ENCODE data around the gene RETREG3.
"Not testable (repeated sequence)": the region's sequence is repeated elsewhere in the genome, so short reads cannot be mapped to it uniquely, and the experiment has no call there.

Gene RETREG3

GRCh38 chr17:42647778-42648177 is 38.6 kb upstream of the RETREG3 start:
- TF ChIP-seq, protein P1, sequence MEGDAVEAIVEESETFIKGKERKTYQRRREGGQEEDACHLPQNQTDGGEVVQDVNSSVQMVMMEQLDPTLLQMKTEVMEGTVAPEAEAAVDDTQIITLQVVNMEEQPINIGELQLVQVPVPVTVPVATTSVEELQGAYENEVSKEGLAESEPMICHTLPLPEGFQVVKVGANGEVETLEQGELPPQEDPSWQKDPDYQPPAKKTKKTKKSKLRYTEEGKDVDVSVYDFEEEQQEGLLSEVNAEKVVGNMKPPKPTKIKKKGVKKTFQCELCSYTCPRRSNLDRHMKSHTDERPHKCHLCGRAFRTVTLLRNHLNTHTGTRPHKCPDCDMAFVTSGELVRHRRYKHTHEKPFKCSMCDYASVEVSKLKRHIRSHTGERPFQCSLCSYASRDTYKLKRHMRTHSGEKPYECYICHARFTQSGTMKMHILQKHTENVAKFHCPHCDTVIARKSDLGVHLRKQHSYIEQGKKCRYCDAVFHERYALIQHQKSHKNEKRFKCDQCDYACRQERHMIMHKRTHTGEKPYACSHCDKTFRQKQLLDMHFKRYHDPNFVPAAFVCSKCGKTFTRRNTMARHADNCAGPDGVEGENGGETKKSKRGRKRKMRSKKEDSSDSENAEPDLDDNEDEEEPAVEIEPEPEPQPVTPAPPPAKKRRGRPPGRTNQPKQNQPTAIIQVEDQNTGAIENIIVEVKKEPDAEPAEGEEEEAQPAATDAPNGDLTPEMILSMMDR (IDR thresholded peaks at IDR 0.05; ENCODE audit: control insufficient read depth, insufficient read depth, low read depth, low read length, missing control alignments), result no peak
- no peak for DNase-seq (ENCODE audit: low read depth)
- H3K4me3 ChIP-seq (ENCODE audit: control insufficient read depth, low read depth, low read length), result no peak overlapping the region

DNA sequence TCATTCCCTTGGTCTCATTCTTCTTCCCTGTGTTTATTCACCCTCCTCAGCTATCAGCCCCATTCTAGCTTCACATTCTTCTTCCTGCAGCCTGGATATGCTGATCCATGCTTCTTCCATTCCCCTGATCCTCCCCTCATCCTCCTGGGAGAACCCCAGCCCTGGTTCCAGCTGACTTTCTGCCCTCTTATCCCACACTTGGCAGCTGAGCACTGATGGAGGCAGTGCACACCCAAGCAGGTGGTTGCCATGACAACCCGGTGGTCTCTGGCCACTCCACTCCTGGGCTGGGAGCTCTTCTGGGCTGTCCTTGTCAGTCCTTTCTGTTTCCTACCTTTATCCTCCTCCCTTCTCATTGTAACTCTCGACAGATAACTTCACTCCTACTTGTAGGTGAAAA is 33.2 kb upstream of the RETREG3 start:
- TF ChIP-seq, protein P1 (IDR thresholded peaks at IDR 0.05; ENCODE audit: control insufficient read depth, insufficient read depth, low read depth, low read length, missing control alignments), result no peak
- H3K4me3 ChIP-seq (ENCODE audit: control insufficient read depth, low read depth, low read length), result no peak overlapping the region
- DNase-seq (ENCODE audit: low read depth), result no peak

DNA sequence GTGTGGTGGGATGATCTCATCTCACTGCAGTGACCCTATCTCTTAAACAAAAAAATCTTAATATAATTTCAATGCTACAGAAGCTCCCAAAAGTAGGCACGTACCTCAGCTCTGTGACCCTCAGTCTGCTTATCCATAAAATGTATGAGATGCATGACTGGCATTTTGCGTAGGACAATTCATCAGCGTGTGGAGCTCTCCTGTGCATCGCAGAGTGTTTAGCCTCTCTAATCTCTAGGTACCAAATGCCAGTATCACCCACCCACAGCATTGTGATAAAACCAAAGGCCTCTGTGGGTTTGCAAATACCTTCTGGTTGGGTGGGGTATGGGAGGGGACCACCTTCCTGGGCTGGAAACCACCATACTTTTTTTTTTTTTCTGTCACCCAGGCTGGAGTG is 30.9 kb upstream of the RETREG3 start:
- TF ChIP-seq, protein P1 (IDR thresholded peaks at IDR 0.05; ENCODE audit: control insufficient read depth, insufficient read depth, low read depth, low read length, missing control alignments), result no peak
- no peak for DNase-seq (ENCODE audit: low read depth)
- no peak overlapping the region for H3K4me3 ChIP-seq (ENCODE audit: control insufficient read depth, low read depth, low read length)

GRCh38 chr17:42639525-42640113 is 30.4 kb upstream of the RETREG3 start:
- no peak for DNase-seq (ENCODE audit: low read depth)
- TF ChIP-seq, protein P1 (IDR thresholded peaks at IDR 0.05; ENCODE audit: control insufficient read depth, insufficient read depth, low read depth, low read length, missing control alignments), result no peak

DNA sequence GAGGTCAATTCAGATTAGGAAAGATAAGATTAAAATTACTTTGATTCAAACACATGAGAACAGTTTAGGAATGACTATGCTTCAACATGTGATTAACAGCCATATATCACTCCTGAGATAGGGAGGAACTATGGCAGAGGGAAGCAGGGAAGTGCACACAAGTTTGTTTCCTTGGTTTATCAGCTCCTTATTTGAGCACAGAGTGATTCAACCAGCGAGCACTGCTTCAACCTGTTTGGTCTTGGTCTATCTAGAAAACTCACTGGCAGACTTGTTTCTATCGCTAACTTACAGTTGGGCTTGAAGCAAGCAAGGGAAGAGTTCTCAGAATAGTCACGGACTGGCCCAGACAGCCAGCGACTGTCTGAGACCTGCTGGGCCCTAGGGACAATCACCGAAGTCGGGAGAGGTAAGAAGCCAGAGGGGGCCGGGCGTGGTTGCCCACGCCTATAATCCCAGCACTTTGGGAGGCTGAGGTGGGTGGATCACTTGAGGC is 23.8 kb upstream of the RETREG3 start:
- H3K4me3 ChIP-seq (ENCODE audit: control insufficient read depth, low read depth, low read length), result no peak overlapping the region
- TF ChIP-seq, protein P1 (IDR thresholded peaks at IDR 0.05; ENCODE audit: control insufficient read depth, insufficient read depth, low read depth, low read length, missing control alignments), result no peak
- no peak for DNase-seq (ENCODE audit: low read depth)

More at GRCh38 chr17:42639525-42640113, 30.4 kb upstream of the RETREG3 start:
- no peak overlapping the region for H3K4me3 ChIP-seq (ENCODE audit: control insufficient read depth, low read depth, low read length)

- DNase-seq (ENCODE audit: low read depth), result no peak
- no peak overlapping the region for H3K4me3 ChIP-seq (ENCODE audit: control insufficient read depth, low read depth, low read length)
- TF ChIP-seq, protein P1 (IDR thresholded peaks at IDR 0.05; ENCODE audit: control insufficient read depth, insufficient read depth, low read depth, low read length, missing control alignments), result no peak
Observed at GRCh38 chr17:42629411-42630009, 20.3 kb upstream of the RETREG3 start.

DNA sequence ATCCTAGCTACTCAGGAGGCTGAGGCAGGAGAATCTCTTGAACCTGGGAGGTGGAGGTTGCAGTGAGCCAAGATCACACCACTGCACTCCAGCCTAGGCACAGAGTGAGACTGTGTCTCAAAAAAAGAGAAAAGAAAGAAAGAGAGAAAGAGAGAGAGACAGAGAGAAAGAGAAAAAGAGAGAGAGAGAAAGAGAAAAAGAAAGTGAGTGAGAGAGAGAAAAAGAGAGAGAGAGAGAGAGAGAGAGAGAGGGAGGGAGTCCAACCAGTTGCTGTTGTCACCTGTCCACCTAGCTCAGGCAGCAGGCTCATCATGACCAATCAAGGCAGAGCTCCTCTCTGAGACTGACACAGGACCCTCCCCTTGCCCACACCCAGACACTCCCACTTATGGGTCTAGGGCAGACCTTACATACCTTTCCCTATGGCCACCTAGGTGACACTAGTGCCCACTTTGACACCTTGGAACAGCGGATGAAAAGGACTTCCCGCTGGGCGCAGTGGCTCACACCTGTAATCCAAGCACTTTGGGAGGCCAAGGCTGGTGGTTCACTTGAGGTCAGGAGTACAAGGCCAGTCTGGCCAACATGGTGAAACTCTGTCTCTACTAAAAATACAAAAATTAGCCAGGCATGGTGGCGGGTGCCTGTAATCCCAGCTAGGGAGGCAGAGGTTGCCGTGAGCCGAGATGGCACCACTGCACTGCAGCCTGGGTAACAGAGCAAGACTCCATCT is 18.0 kb upstream of the RETREG3 start:
- not testable (repeated sequence) for DNase-seq (ENCODE audit: low read depth); H3K4me3 ChIP-seq (ENCODE audit: control insufficient read depth, low read depth, low read length)
